Measurements from ENCODE around the gene CORO1C. TPM values are rescaled to one million over a fixed set of nuclear protein-coding genes. Genes with fewer than 3 reads are reported as not detected.

CORO1C gene
- total and polyA plus RNA-seq, 9 of the 15 experiments (the other 6 are each of a cell fraction or from before 2014, with no cell fraction given) = 55.2 to 280 (median 150) TPM

- TF ChIP-seq VEZF1 (CRISPR knock-in tag; IDR thresholded peaks at IDR 0.05) (no peak), RBM25 (IDR thresholded peaks at IDR 0.05; ENCODE audit: low read depth, low read length, severe bottlenecking) (no peak), ZNF407 (IDR thresholded peaks at IDR 0.05; ENCODE audit: low read depth) (no peak), POU5F1 (IDR thresholded peaks at IDR 0.05; ENCODE audit: borderline replicate concordance, low read depth, low read length, partially characterized antibody) (no peak), RBM17 (IDR thresholded peaks at IDR 0.05; ENCODE audit: borderline replicate concordance, low read depth, low read length) (no peak), ZHX1 (conservative IDR thresholded peaks at IDR 0.05; ENCODE audit: low read length) (no peak), ZFP36 (IDR thresholded peaks at IDR 0.05; ENCODE audit: low read depth, low read length, partially characterized antibody) (no peak), ZNF24 (IDR thresholded peaks at IDR 0.05) (no peak), CBX3 (IDR thresholded peaks at IDR 0.05; ENCODE audit: borderline replicate concordance in 1 of 2, low read length in 2 of 2) (no peak), ZBTB43 (CRISPR knock-in tag; IDR thresholded peaks at IDR 0.05) (no peak), E2F8 (IDR thresholded peaks at IDR 0.05; ENCODE audit: low read depth, partially characterized antibody) (no peak)
Observed at GRCh38 chr12:108622421-108622820, 108.9 kb downstream of the CORO1C start (continued).
